ENCODE results near the gene FKBP1A.

DNA sequence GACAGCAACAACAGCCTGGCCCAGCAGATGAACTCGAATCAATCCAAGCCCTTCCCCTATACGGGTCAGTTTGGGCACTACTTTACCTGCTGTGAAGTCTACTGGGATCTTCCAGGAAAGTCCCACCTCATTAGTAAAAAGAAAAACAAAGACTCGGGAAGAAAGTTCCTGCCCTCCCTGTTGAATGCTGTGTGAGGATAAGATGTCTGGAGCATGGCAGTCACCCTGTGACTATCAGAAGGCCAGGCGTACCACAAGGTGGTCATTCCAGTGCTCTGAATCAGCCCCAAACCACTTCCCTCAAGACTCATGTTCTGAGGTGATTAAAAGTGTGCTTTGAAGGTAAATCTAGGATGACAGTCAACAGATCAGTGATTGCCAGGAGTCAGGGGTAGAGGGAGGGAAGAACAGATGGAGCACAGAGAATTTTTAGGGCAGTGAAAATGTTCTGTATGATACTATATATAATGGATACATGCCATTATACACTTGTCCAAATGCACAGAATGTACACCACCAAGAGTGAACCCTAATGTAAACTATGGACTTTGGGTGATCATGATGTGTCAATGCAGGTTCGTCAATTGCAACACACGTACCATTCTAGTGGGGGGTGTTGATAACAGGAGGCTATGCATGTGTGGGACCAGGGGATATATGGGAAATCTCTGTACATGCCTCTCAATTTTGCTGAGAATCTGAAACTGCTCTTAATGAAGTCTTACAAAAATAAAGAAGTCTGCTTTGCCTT is 14.7 kb downstream of the FKBP1A start:
- TF ChIP-seq POLR2A (IDR thresholded peaks at IDR 0.05; ENCODE audit: low read depth, low read length) = no peak
- TF ChIP-seq TAF1 (IDR thresholded peaks at IDR 0.05; ENCODE audit: low read depth, low read length) = no peak
- TF ChIP-seq POLR2AphosphoS5 (IDR thresholded peaks at IDR 0.05; ENCODE audit: low read depth, low read length) = no peak

Data from GM12891 (cell line).